Measurements from ENCODE around the gene EIF2B1.

Gene EIF2B1

GRCh38 chr12:123601602-123602489 is 31.6 kb downstream of the EIF2B1 start, which contains the start of gene DDX55:
Gene DDX55, plus strand, starts transcription at chr12:123602099. Its CDS starts 50 bp downstream, at chr12:123602149.
- Histone ChIP-seq H3K27me3 (ENCODE audit: insufficient read depth, low read length) (no peaks in the 10 kb centered on the region), H3K23ac (ENCODE audit: low read length) (no peak within 1 kb of the TSS), H3K79me2 (ENCODE audit: control insufficient read depth, insufficient read depth, low read length, poor library complexity) (peaks cover 15% of the 10 kb centered on the region), H3K14ac (ENCODE audit: low read length) (peak within 1 kb of the TSS; percentile 87), H3K4me2 (ENCODE audit: low read length) (peak within 1 kb of the TSS; percentile 82), H3K18ac (ENCODE audit: low read length) (peak within 1 kb of the TSS; percentile 93), H2BK12ac (ENCODE audit: low read length) (no peak within 1 kb of the TSS), H2AK5ac (ENCODE audit: low read length) (peak within 1 kb of the TSS; percentile 17), H2AFZ (ENCODE audit: insufficient read depth, low read length, poor library complexity) (peak within 1 kb of the TSS; percentile 95), H2BK5ac (ENCODE audit: low read depth, low read length, poor library complexity) (peak within 1 kb of the TSS; percentile 56), H3K4me1 (ENCODE audit: control insufficient read depth in 1 of 2, insufficient read depth in 2 of 2, low read length in 2 of 2) (peaks cover 5 to 6% of the 10 kb centered on the region in 2 experiments), H3K79me1 (ENCODE audit: low read length) (peaks cover 8% of the 10 kb centered on the region), H3K9ac (ENCODE audit: low read length) (peak within 1 kb of the TSS; percentile 94), H4K91ac (ENCODE audit: low read depth, low read length) (peak within 1 kb of the TSS; percentile 64), H3K9me3 (ENCODE audit: insufficient read depth, low read depth, low read length) (peaks cover 1% of the 10 kb centered on the region), H3K4me3 (ENCODE audit: low read depth, low read length) (peak within 1 kb of the TSS; percentile 100), H4K12ac (ENCODE audit: low read depth, low read length) (peak within 1 kb of the TSS; percentile 97), H4K8ac (ENCODE audit: low read depth, low read length) (peak within 1 kb of the TSS; percentile 99), H3K27ac (ENCODE audit: low read depth, low read length) (peak within 1 kb of the TSS; percentile 59), H3K36me3 (ENCODE audit: control insufficient read depth in 1 of 2, insufficient read depth in 2 of 2, low read length in 2 of 2) (peaks cover 16 to 29% of the 10 kb centered on the region in 2 experiments), H2BK120ac (ENCODE audit: insufficient read depth, low read length, poor library complexity) (peak within 1 kb of the TSS; percentile 48), H3K4ac (ENCODE audit: low read depth, low read length) (peak within 1 kb of the TSS; percentile 97)
- WGBS (ENCODE audit: extremely low coverage, insufficient coverage, insufficient read length) = no CpG with 5 or more reads among the region's 81 CpGs
- peak; percentile 90 to 91 for DNase-seq

GRCh38 chr12:123599721-123600120 is 33.8 kb downstream of the EIF2B1 start:
- no peak overlapping the region for H3K4ac ChIP-seq (ENCODE audit: low read depth, low read length)
- no peak overlapping the region for H3K14ac ChIP-seq (ENCODE audit: low read length)
- no peak overlapping the region for H2BK12ac ChIP-seq (ENCODE audit: low read length)
- H3K4me1 ChIP-seq (ENCODE audit: control insufficient read depth in 1 of 2, insufficient read depth in 2 of 2, low read length in 2 of 2) = peaks cover 5 to 6% of the 10 kb centered on the region in 2 experiments
- peaks cover 1% of the 10 kb centered on the region for H3K9me3 ChIP-seq (ENCODE audit: insufficient read depth, low read depth, low read length)
- no peak overlapping the region for H2BK5ac ChIP-seq (ENCODE audit: low read depth, low read length, poor library complexity)
- DNase-seq = peak; percentile 65 to 78
- no peak overlapping the region for H2BK120ac ChIP-seq (ENCODE audit: insufficient read depth, low read length, poor library complexity)
- H3K18ac ChIP-seq (ENCODE audit: low read length) = no peak overlapping the region
- no peak overlapping the region for H3K9ac ChIP-seq (ENCODE audit: low read length)
- H3K23ac ChIP-seq (ENCODE audit: low read length) = no peak overlapping the region
- no peaks in the 10 kb centered on the region for H3K27me3 ChIP-seq (ENCODE audit: insufficient read depth, low read length)
- no peak overlapping the region for H2AK5ac ChIP-seq (ENCODE audit: low read length)
- H3K36me3 ChIP-seq (ENCODE audit: control insufficient read depth in 1 of 2, insufficient read depth in 2 of 2, low read length in 2 of 2) = peaks cover 7 to 20% of the 10 kb centered on the region in 2 experiments
- H3K4me3 ChIP-seq (ENCODE audit: low read depth, low read length) = no peak overlapping the region
- no peak overlapping the region for H4K8ac ChIP-seq (ENCODE audit: low read depth, low read length)
- H4K91ac ChIP-seq (ENCODE audit: low read depth, low read length) = no peak overlapping the region
- H2AFZ ChIP-seq (ENCODE audit: insufficient read depth, low read length, poor library complexity) = no peak overlapping the region
- H3K79me2 ChIP-seq (ENCODE audit: control insufficient read depth, insufficient read depth, low read length, poor library complexity) = peaks cover 15% of the 10 kb centered on the region
- no peak overlapping the region for H3K4me2 ChIP-seq (ENCODE audit: low read length)
- WGBS (ENCODE audit: extremely low coverage, insufficient coverage, insufficient read length) = no CpG with 5 or more reads among the region's 7 CpGs
- no peak overlapping the region for H4K12ac ChIP-seq (ENCODE audit: low read depth, low read length)
- H3K79me1 ChIP-seq (ENCODE audit: low read length) = peaks cover 8% of the 10 kb centered on the region
- no peak overlapping the region for H3K27ac ChIP-seq (ENCODE audit: low read depth, low read length)

GRCh38 chr12:123599310-123599709 is 34.2 kb downstream of the EIF2B1 start:
- Histone ChIP-seq H2BK12ac (ENCODE audit: low read length) (no peak overlapping the region), H3K18ac (ENCODE audit: low read length) (no peak overlapping the region), H4K12ac (ENCODE audit: low read depth, low read length) (no peak overlapping the region), H4K8ac (ENCODE audit: low read depth, low read length) (no peak overlapping the region), H3K9me3 (ENCODE audit: insufficient read depth, low read depth, low read length) (peaks cover 1% of the 10 kb centered on the region), H2BK120ac (ENCODE audit: insufficient read depth, low read length, poor library complexity) (no peak overlapping the region), H3K27me3 (ENCODE audit: insufficient read depth, low read length) (no peaks in the 10 kb centered on the region), H3K36me3 (ENCODE audit: control insufficient read depth in 1 of 2, insufficient read depth in 2 of 2, low read length in 2 of 2) (peaks cover 10 to 24% of the 10 kb centered on the region in 2 experiments), H2AFZ (ENCODE audit: insufficient read depth, low read length, poor library complexity) (no peak overlapping the region), H4K91ac (ENCODE audit: low read depth, low read length) (no peak overlapping the region), H3K79me1 (ENCODE audit: low read length) (peaks cover 8% of the 10 kb centered on the region), H3K4me1 (ENCODE audit: control insufficient read depth in 1 of 2, insufficient read depth in 2 of 2, low read length in 2 of 2) (peaks cover 5 to 6% of the 10 kb centered on the region in 2 experiments), H3K4ac (ENCODE audit: low read depth, low read length) (no peak overlapping the region), H2AK5ac (ENCODE audit: low read length) (no peak overlapping the region), H3K4me3 (ENCODE audit: low read depth, low read length) (no peak overlapping the region), H3K23ac (ENCODE audit: low read length) (no peak overlapping the region), H3K14ac (ENCODE audit: low read length) (no peak overlapping the region), H3K79me2 (ENCODE audit: control insufficient read depth, insufficient read depth, low read length, poor library complexity) (peaks cover 15% of the 10 kb centered on the region), H3K9ac (ENCODE audit: low read length) (no peak overlapping the region), H2BK5ac (ENCODE audit: low read depth, low read length, poor library complexity) (no peak overlapping the region), H3K4me2 (ENCODE audit: low read length) (no peak overlapping the region), H3K27ac (ENCODE audit: low read depth, low read length) (no peak overlapping the region)
- DNase-seq = no peak
- WGBS (ENCODE audit: extremely low coverage, insufficient coverage, insufficient read length) = 100% methylated on average over 1 of the region's 1 CpG

- Histone ChIP-seq H3K4me3 (ENCODE audit: low read depth, low read length) (no peak overlapping the region), H3K14ac (ENCODE audit: low read length) (no peak overlapping the region), H3K4me1 (ENCODE audit: control insufficient read depth in 1 of 2, insufficient read depth in 2 of 2, low read length in 2 of 2) (peaks cover 5 to 6% of the 10 kb centered on the region in 2 experiments), H3K36me3 (ENCODE audit: control insufficient read depth in 1 of 2, insufficient read depth in 2 of 2, low read length in 2 of 2) (peaks cover 13 to 29% of the 10 kb centered on the region in 2 experiments), H3K18ac (ENCODE audit: low read length) (no peak overlapping the region), H3K79me1 (ENCODE audit: low read length) (peaks cover 8% of the 10 kb centered on the region), H3K27ac (ENCODE audit: low read depth, low read length) (no peak overlapping the region), H3K27me3 (ENCODE audit: insufficient read depth, low read length) (no peaks in the 10 kb centered on the region), H3K4ac (ENCODE audit: low read depth, low read length) (no peak overlapping the region), H2BK12ac (ENCODE audit: low read length) (no peak overlapping the region), H2BK5ac (ENCODE audit: low read depth, low read length, poor library complexity) (no peak overlapping the region), H3K79me2 (ENCODE audit: control insufficient read depth, insufficient read depth, low read length, poor library complexity) (peaks cover 15% of the 10 kb centered on the region), H4K91ac (ENCODE audit: low read depth, low read length) (no peak overlapping the region), H4K8ac (ENCODE audit: low read depth, low read length) (no peak overlapping the region), H3K9me3 (ENCODE audit: insufficient read depth, low read depth, low read length) (peaks cover 1% of the 10 kb centered on the region), H2AK5ac (ENCODE audit: low read length) (no peak overlapping the region), H2BK120ac (ENCODE audit: insufficient read depth, low read length, poor library complexity) (no peak overlapping the region), H3K4me2 (ENCODE audit: low read length) (no peak overlapping the region), H4K12ac (ENCODE audit: low read depth, low read length) (no peak overlapping the region), H3K9ac (ENCODE audit: low read length) (no peak overlapping the region), H3K23ac (ENCODE audit: low read length) (no peak overlapping the region), H2AFZ (ENCODE audit: insufficient read depth, low read length, poor library complexity) (no peak overlapping the region)
- DNase-seq = no peak
- WGBS (ENCODE audit: extremely low coverage, insufficient coverage, insufficient read length) = no CpG with 5 or more reads among the region's 3 CpGs
Measured at GRCh38 chr12:123598522-123598921, 35.0 kb downstream of the EIF2B1 start.
